Ovary (tissue), 3 donors: Measurements from ENCODE around the gene S100B.

Source experiments
- EP300 ChIP-seq: sonication (generic); formaldehyde crosslinking; IDR thresholded peaks from one replicate; pipeline ENCODE4 v1.6.1; 2017; ENCODE audit warnings: antibody characterized with exemption
- TF ChIP-seq, protein P1 (sequence below), 3 donors: fragments of 450-650 bp in 2 of 3; fragments of 200-600 bp in 1 of 3; IDR thresholded peaks; one replicate each; pipeline versions ENCODE4 v1.5.1 to v1.8.0; 2016 to 2022; ENCODE audit warnings: antibody characterized with exemption in 3 of 3, mild to moderate bottlenecking in 1 of 3
- donor health status: DM: no; HTN: no; CAD: no.

DNA sequence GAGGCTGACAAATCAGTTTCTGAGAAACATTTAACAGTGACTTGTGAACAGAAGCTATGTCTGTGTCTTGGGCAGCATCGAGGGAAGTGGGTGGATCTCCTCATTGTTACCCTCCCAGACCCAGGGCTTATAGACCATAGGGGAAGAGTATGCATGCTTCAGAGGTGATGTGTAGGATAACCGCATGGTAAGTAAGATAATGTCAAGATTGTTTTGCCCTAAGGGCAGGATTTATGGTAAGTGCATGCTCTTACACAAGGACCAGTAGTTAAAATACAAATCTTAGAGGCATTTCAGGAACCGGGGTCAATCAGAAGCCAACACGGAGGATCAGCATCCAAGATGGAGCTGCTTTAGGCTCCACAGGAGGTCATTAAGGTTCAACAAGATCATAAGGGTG lies 22.8 kb upstream of the S100B start:
- TF ChIP-seq, protein P1, sequence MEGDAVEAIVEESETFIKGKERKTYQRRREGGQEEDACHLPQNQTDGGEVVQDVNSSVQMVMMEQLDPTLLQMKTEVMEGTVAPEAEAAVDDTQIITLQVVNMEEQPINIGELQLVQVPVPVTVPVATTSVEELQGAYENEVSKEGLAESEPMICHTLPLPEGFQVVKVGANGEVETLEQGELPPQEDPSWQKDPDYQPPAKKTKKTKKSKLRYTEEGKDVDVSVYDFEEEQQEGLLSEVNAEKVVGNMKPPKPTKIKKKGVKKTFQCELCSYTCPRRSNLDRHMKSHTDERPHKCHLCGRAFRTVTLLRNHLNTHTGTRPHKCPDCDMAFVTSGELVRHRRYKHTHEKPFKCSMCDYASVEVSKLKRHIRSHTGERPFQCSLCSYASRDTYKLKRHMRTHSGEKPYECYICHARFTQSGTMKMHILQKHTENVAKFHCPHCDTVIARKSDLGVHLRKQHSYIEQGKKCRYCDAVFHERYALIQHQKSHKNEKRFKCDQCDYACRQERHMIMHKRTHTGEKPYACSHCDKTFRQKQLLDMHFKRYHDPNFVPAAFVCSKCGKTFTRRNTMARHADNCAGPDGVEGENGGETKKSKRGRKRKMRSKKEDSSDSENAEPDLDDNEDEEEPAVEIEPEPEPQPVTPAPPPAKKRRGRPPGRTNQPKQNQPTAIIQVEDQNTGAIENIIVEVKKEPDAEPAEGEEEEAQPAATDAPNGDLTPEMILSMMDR (IDR thresholded peaks at IDR 0.05), result no peak
- no peak for TF ChIP-seq EP300
